ENCODE results near the gene VMP1. TPM values are rescaled to one million over a fixed set of nuclear protein-coding genes. Genes with fewer than 3 reads are reported as not detected.
"Not testable (repeated sequence)": the region's sequence is repeated elsewhere in the genome, so short reads cannot be mapped to it uniquely, and the experiment has no call there.

Gene VMP1
- total RNA-seq, 2 experiments from 2014 or later, result 398 to 408 TPM

DNA sequence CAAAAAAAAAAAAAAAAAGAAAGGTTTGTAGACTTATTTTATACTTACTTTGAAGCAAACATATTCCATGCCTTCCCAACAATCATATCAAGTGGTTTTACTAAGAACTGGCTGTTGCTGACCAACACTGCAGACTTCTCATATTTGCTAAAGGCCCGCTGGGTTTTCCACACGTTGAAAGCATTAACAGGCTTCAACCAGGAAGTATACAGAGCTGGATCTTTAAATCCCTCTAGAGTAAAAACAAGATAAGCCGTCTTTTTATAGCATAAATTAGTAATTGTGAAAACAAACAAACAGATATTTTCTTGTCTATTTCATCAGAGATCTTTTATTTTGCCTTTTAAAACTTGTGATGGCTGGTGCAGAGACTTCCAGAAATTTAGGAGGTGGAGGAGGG lies 156.2 kb downstream of the VMP1 start:
- no peak overlapping the region for H3K4me3 Mint-ChIP-seq
- H3K27ac Mint-ChIP-seq, result no peak overlapping the region
- DNase-seq, result no peak
- peaks cover 18% of the 10 kb centered on the region for H3K36me3 Mint-ChIP-seq (ENCODE audit: low read depth)
- H3K9me3 Mint-ChIP-seq, result no peaks in the 10 kb centered on the region
- peaks cover 4% of the 10 kb centered on the region for H3K4me1 Mint-ChIP-seq
- POLR2A ChIA-PET, result interaction anchor here (1.0 kb wide), 1 partner anchor 10 kb away, joined by 4 read pairs; no protein-coding TSS in a partner anchor
- H3K27me3 Mint-ChIP-seq, result no peaks in the 10 kb centered on the region
- CTCF ChIA-PET, result no interaction called here

DNA sequence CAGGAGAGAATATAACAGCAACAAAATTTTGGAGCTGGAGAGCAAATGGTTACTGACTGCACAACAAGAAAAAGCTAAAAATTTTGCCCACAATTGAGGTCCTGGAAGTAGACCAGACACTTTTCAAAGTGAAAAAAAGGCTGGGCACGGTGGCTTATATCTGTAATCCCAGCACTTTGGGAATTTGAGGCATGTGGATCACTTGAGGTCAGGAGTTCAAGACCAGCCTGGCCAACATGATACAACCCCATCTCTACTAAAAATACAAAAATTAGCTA lies 162.4 kb downstream of the VMP1 start:
- Mint-ChIP-seq H3K36me3 (ENCODE audit: low read depth) (peaks cover 12% of the 10 kb centered on the region), H3K9me3 (no peaks in the 10 kb centered on the region), H3K4me3 (no peak overlapping the region), H3K4me1 (no peaks in the 10 kb centered on the region), H3K27ac (no peak overlapping the region), H3K27me3 (no peaks in the 10 kb centered on the region)
- CTCF ChIA-PET, result interaction anchor here (0.6 to 1.2 kb wide), 2 partner anchors 70 to 122 kb away, joined by 3 to 4 read pairs; no protein-coding TSS in a partner anchor
- no peak for DNase-seq
- POLR2A ChIA-PET, result interaction anchor here (4.2 kb wide), 1 partner anchor 23 kb away, joined by 13 read pairs; the partner anchor contains the start of genes RPS6KB1 and TUBD1

DNA sequence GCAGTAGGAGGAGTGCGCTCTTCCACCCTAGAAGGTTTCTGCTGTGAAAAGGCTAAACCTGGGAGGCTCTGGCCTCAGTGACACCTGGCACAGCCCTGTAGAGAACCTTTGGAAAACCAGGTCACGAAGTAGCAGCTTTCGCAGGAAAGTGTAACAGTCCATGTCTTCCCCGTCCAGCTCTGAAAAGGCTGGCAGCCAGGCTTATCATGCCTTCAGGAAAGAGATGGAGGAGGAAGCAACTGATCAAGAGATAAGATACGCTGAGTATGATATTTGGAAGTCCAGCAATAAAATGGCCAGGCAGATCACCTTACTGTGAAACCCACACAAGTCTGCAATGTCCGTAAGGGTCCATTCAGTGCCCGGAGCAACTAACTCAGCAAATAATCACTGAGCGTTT lies 163.0 kb downstream of the VMP1 start:
- no peak overlapping the region for H3K4me3 Mint-ChIP-seq
- ChIA-PET POLR2A (interaction anchor here (0.5 to 4.2 kb wide), 2 partner anchors 16 to 22 kb away, joined by 3 to 13 read pairs; partner anchors contain the start of genes RPS6KB1 and TUBD1), CTCF (interaction anchor here (0.6 to 1.1 kb wide), 2 partner anchors 71 to 123 kb away, joined by 3 to 5 read pairs; no protein-coding TSS in a partner anchor)
- no peak overlapping the region for H3K27ac Mint-ChIP-seq
- H3K9me3 Mint-ChIP-seq, result no peaks in the 10 kb centered on the region
- no peaks in the 10 kb centered on the region for H3K4me1 Mint-ChIP-seq
- DNase-seq, result no peak
- no peaks in the 10 kb centered on the region for H3K27me3 Mint-ChIP-seq
- H3K36me3 Mint-ChIP-seq (ENCODE audit: low read depth), result peaks cover 12% of the 10 kb centered on the region

DNA sequence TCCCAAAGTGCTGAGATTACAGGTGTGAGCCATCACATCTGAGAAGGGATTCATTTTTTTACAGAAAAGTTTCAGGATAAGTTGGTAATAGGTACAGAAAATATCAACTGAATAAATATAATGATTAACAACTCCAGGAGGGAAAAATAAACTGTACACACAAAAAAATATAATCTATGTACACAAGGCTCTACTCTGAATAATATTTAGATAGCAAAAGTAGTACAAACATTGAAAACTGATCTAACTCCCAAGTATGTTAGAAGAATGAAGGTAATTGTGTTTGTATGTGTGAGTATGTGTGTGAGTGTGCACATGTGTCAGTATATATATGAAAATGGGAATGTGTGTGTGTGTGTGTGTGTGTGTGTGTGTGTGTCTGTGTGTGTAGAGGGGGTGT lies 164.9 kb downstream of the VMP1 start:
- POLR2A ChIA-PET, result interaction anchor here (4.2 kb wide), 1 partner anchor 20 kb away, joined by 13 read pairs; the partner anchor contains the start of genes RPS6KB1 and TUBD1
- Mint-ChIP-seq H3K4me1 (no peaks in the 10 kb centered on the region), H3K4me3 (no peak overlapping the region), H3K9me3 (no peaks in the 10 kb centered on the region), H3K27me3 (no peaks in the 10 kb centered on the region), H3K27ac (no peak overlapping the region), H3K36me3 (ENCODE audit: low read depth) (peaks cover 18% of the 10 kb centered on the region)
- DNase-seq, result no peak
- CTCF ChIA-PET, result interaction anchor here (1.6 kb wide), 1 partner anchor 9 kb away, joined by 3 read pairs; no protein-coding TSS in a partner anchor

DNA sequence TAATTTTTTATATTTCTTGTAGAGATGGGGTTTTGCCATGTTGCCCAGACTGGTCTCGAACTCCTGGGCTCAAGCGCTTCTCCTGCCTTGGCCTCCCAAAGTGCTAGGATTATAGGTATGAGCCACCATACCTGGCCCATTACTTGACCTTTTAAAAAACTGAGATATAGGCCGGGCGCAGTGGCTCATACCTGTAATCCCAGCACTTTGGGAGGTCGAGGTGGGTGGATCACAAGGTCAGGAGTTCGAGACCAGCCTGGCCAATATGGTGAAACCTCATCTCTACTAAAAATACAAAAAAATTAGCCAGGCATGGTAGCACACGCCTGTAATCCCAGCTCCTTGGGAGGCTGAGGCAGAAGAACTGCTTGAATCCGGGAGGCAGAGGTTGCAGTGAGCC lies 166.0 kb downstream of the VMP1 start:
- DNase-seq, result not testable (repeated sequence)

DNA sequence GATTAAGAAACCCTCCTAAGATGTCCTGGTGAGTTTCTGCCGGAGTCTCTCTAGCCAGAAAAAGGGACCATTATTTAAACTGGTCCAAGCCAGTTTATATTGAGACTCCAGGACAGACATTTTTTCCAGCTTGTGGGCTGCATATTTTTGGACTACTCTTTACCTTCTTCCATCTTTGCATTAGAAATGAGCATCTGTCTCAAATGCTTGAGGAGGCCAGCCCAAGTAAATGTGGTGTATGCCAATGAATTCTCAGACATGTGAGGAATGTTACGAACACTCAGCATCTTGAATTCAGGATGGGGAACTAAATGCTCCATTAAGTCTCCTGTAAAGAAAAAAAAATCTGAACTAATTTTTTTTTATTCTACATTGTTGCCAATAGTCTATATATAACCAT lies 166.9 kb downstream of the VMP1 start:
- no peaks in the 10 kb centered on the region for H3K9me3 Mint-ChIP-seq
- POLR2A ChIA-PET, result interaction anchor here (0.6 kb wide), 1 partner anchor 129 kb away, joined by 3 read pairs; no protein-coding TSS in a partner anchor

More for the DNA sequence above, 166.0 kb downstream of the VMP1 start:
- POLR2A ChIA-PET, CTCF ChIA-PET, H3K27ac Mint-ChIP-seq, H3K4me3 Mint-ChIP-seq, H3K4me1 Mint-ChIP-seq, H3K9me3 Mint-ChIP-seq, H3K27me3 Mint-ChIP-seq: not testable (repeated sequence)
- H3K36me3 Mint-ChIP-seq (ENCODE audit: low read depth), result peaks cover 25% of the 10 kb centered on the region

DNA sequence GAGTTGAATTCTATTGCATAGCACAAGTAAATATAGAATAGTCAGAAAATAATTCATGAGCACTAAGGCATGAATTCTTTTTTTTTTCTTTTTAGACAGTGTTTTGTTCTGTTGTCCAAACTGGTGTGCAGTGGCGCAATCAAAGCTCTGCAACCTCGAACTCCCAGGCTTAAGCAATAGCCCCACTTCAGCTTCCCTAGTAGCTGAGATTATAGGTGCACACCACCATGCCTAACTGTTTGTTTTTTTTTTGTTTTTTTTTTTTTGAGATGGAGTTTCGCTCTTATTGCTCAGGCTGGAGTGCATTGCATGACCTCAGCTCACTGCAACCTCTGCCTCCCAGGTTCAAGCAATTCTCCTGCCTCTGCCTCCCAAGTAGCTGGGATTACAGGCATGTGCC lies 168.7 kb downstream of the VMP1 start:
- Mint-ChIP-seq H3K36me3 (ENCODE audit: low read depth) (peaks cover 29% of the 10 kb centered on the region), H3K9me3 (no peaks in the 10 kb centered on the region), H3K4me3 (no peak overlapping the region), H3K4me1 (peaks cover 2% of the 10 kb centered on the region), H3K27ac (no peak overlapping the region), H3K27me3 (no peaks in the 10 kb centered on the region)
- no peak for DNase-seq
- POLR2A ChIA-PET, result no interaction called here
- CTCF ChIA-PET, result interaction anchor here (0.6 kb wide), 1 partner anchor 36 kb away, joined by 5 read pairs; no protein-coding TSS in a partner anchor

More for the DNA sequence above, 166.9 kb downstream of the VMP1 start:
- Mint-ChIP-seq H3K4me1 (no peaks in the 10 kb centered on the region), H3K36me3 (ENCODE audit: low read depth) (peaks cover 23% of the 10 kb centered on the region), H3K27me3 (no peaks in the 10 kb centered on the region), H3K27ac (no peak overlapping the region), H3K4me3 (no peak overlapping the region)
- CTCF ChIA-PET, result interaction anchor here (0.7 kb wide), 2 partner anchors 37 to 49 kb away, joined by 4 to 5 read pairs; no protein-coding TSS in a partner anchor
- no peak for DNase-seq

DNA sequence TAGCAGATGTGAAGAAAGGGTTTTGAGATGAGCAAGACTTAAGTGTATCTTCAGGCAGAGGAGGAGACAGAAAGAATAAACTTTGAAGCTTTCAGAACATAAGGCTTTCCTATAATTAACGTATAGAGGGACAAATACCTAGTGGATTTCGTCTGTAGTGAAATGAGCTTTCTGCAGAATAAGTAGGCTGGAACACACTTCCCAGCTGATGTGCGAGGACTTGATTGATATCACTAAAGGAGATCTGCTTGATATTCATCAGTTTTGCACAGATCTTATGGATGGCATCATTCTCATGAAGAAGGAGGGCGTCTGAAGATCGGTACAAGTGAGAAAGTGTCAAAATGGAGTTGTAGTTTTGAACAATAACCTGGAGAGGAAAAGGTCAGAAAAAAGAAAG lies 170.5 kb downstream of the VMP1 start:
- H3K36me3 Mint-ChIP-seq (ENCODE audit: low read depth), result peaks cover 32% of the 10 kb centered on the region
- POLR2A ChIA-PET, result interaction anchor here (0.6 kb wide), 1 partner anchor 15 kb away, joined by 3 read pairs; the partner anchor contains the start of genes RPS6KB1 and TUBD1
- CTCF ChIA-PET, result no interaction called here
- peaks cover 2% of the 10 kb centered on the region for H3K4me1 Mint-ChIP-seq
- DNase-seq, result no peak
- H3K27ac Mint-ChIP-seq, result no peak overlapping the region
- H3K9me3 Mint-ChIP-seq, result no peaks in the 10 kb centered on the region
- H3K27me3 Mint-ChIP-seq, result no peaks in the 10 kb centered on the region
- no peak overlapping the region for H3K4me3 Mint-ChIP-seq

DNA sequence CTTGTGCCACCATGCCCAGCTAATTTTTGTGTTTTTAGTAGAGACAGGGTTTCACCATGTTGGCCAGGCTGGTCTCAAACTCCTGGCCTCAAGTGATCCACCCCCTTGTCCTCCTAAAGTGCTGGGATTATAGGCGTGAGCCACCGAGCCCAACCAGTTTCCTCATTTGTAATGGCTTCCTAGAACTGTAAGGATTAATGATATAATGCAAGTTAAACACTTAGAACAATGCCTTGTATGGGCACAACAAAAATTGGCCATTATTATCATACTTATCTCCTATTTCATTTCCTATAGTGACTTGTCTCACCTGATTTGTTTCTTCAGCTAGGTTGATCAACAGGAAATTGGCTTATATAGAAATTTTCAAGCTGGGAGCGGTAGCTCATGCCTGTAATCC lies 171.2 kb downstream of the VMP1 start:
- POLR2A ChIA-PET, result interaction anchor here (1.3 kb wide), 1 partner anchor 22 kb away, joined by 3 read pairs; no protein-coding TSS in a partner anchor
- CTCF ChIA-PET, result no interaction called here

DNA sequence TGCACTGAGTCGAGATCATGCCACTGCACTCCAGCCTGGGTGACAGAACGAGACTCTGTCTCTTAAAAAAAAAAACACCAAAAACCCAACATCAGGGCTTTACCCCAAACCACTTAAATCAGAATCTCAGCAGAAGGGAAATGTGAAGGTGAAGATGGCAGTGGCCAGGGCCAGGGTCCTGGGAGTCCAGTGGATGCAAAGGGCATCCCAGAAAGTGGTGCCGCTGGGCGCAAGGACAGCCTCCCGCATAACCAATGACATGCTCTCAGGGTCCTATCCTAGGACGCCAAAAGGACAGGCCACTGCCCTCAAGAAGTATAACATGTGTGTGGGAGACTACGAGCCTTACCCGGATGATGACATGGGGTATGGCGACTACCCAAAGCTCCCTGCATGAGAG lies 177.4 kb downstream of the VMP1 start:
- no peak for DNase-seq
- peaks cover 38% of the 10 kb centered on the region for H3K36me3 Mint-ChIP-seq (ENCODE audit: low read depth)
- CTCF ChIA-PET, result no interaction called here
- no peaks in the 10 kb centered on the region for H3K27me3 Mint-ChIP-seq
- POLR2A ChIA-PET, result no interaction called here
- H3K4me1 Mint-ChIP-seq, result peaks cover 6% of the 10 kb centered on the region
- no peak overlapping the region for H3K27ac Mint-ChIP-seq
- no peaks in the 10 kb centered on the region for H3K9me3 Mint-ChIP-seq
- H3K4me3 Mint-ChIP-seq, result no peak overlapping the region

More for the DNA sequence above, 171.2 kb downstream of the VMP1 start:
- peaks cover 32% of the 10 kb centered on the region for H3K36me3 Mint-ChIP-seq (ENCODE audit: low read depth)
- no peaks in the 10 kb centered on the region for H3K27me3 Mint-ChIP-seq
- H3K9me3 Mint-ChIP-seq, result no peaks in the 10 kb centered on the region
- no peak overlapping the region for H3K4me3 Mint-ChIP-seq
- no peak for DNase-seq
- peaks cover 2% of the 10 kb centered on the region for H3K4me1 Mint-ChIP-seq
- no peak overlapping the region for H3K27ac Mint-ChIP-seq

DNA sequence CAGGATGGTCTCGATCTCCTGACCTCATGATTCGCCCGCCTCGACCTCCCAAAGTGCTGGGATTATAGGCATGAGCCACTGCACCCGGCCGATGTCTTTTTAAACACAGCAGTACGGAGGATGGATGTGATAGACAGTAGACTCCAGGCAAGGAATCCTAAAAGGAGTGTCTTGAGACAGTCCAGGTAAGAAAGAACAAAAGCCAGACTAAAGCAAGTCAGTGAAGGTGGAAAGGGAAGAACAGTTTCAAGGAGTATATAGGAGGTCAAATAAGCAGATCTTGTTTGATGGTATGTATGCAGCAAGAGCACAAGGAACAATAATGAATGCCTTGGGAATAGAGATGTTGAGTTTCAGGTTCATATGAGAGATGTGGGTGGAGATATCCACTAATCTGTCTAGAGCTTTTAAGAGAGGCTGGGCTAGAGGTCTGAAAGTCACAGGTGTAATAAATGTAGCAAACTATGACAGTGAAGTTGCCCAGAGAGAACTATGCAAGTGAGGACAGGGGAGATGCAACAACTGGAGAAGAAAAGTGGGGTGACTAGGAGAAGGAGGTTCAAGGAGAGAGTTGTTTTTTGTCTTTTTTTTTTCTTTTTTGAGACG lies 180.8 kb downstream of the VMP1 start:
- no peaks in the 10 kb centered on the region for H3K27me3 Mint-ChIP-seq
- H3K9me3 Mint-ChIP-seq, result no peaks in the 10 kb centered on the region
- POLR2A ChIA-PET, result no interaction called here
- DNase-seq, result no peak
- H3K4me3 Mint-ChIP-seq, result no peak overlapping the region
- CTCF ChIA-PET, result interaction anchor here (0.7 kb wide), 2 partner anchors 135 to 138 kb away, joined by 3 read pairs; no protein-coding TSS in a partner anchor
- H3K36me3 Mint-ChIP-seq (ENCODE audit: low read depth), result peaks cover 44% of the 10 kb centered on the region
- no peak overlapping the region for H3K27ac Mint-ChIP-seq
- H3K4me1 Mint-ChIP-seq, result peaks cover 25% of the 10 kb centered on the region

DNA sequence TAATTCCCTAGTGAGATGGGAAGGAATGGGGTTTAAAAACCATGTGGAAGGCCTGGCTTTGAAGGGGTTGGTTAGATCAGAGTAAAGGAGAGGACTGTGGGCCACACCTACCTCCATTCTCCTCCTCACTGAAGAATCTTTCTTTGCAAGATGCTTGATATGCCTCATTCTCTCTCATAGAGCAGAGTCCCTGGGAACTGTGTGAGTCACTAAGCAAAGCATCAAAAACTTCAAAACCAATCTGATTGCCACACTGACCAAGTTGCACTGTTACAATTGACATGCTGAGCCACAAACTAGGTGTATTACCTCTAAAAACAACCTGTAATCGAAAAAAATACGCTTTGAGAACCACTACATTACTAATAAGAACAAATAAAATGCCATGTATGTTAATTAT lies 183.3 kb downstream of the VMP1 start:
- Mint-ChIP-seq H3K36me3 (ENCODE audit: low read depth) (peaks cover 32% of the 10 kb centered on the region), H3K27me3 (no peaks in the 10 kb centered on the region), H3K9me3 (no peaks in the 10 kb centered on the region), H3K4me3 (peak overlapping the region; percentile 28), H3K4me1 (peaks cover 40% of the 10 kb centered on the region), H3K27ac (peak overlapping the region; percentile 12)
- no peak for DNase-seq
- POLR2A ChIA-PET, result interaction anchor here (3.5 to 4.4 kb wide), 3 partner anchors 20 to 137 kb away, joined by 13 to 29 read pairs (median 19); no protein-coding TSS in a partner anchor
- CTCF ChIA-PET, result interaction anchor here (1.7 kb wide), 1 partner anchor 137 kb away, joined by 9 read pairs; no protein-coding TSS in a partner anchor
